HG02938 (cell line): Measurements from ENCODE around the gene AGBL5.
"Not testable (repeated sequence)": the region's sequence is repeated elsewhere in the genome, so short reads cannot be mapped to it uniquely, and the experiment has no call there.

Experiments
- ATAC-seq: cut with Tn5 transposase; IDR thresholded peaks from one replicate; pipeline ENCODE4 v1.9.1; 2021; ENCODE audit warnings: mild to moderate bottlenecking, moderate library complexity; ENCODE audit not compliant: unreplicated experiment

Gene AGBL5

GRCh38 chr2:27073782-27074181 lies 22.3 kb downstream of the AGBL5 start:
- no peak for ATAC-seq

DNA sequence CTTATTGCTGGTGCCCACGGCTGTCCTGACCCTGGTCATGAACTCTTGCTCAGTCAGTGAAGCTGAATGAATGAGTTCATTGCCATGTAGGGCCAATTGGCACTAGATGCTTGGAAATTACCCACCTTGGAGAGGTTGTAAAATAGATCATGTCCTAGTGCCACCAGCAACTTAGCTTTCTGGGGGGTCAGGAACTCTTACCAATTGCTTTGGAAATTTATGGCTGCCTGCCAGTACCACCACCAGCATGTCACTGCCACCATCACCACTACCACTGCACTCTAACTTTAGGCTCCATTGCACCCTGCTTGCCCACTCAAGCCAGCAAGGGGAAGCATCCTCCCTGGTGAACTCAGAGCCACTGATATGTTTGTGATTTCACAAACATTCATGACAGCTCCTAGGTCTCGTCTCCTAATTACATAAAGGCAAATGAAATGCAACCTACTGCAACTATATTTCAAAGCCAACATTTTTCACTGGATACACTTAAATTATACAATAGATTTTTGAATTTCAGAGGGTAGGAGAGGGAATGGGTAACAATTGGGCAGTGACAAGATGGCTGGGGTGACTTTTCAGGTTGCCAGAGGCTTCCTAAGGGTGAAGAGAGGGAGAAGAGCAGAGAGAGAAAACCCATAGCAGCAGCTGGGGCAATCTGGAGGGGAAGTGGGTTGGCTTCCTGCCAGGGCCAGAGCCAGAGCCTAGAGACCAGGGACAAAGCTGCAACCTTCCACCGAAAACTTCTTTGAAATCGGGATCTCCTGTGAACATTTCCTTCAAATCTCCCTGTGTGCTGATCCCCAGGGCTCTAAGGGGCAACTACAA lies 23.5 kb downstream of the AGBL5 start:
- ATAC-seq = no peak

DNA sequence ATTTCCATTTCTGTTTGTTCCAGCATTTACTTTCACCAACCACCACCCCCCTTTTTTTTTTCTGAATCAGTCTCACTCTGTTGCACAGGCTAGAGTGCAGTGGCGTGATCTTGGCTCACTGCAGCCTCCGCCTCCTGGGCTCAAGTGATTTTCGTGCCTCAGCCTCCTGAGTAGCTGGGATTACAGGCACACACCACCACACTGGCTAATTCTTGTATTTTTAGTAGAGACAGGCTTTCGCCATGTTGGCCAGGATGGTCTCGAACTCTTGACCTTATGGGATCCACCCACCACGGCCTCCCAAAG lies 24.1 kb downstream of the AGBL5 start:
- not testable (repeated sequence) for ATAC-seq

- ATAC-seq = no peak
These were observed 24.9 kb downstream of the AGBL5 start for GRCh38 chr2:27076323-27076722.

GRCh38 chr2:27077231-27077630 lies 25.8 kb downstream of the AGBL5 start:
- ATAC-seq = no peak

DNA sequence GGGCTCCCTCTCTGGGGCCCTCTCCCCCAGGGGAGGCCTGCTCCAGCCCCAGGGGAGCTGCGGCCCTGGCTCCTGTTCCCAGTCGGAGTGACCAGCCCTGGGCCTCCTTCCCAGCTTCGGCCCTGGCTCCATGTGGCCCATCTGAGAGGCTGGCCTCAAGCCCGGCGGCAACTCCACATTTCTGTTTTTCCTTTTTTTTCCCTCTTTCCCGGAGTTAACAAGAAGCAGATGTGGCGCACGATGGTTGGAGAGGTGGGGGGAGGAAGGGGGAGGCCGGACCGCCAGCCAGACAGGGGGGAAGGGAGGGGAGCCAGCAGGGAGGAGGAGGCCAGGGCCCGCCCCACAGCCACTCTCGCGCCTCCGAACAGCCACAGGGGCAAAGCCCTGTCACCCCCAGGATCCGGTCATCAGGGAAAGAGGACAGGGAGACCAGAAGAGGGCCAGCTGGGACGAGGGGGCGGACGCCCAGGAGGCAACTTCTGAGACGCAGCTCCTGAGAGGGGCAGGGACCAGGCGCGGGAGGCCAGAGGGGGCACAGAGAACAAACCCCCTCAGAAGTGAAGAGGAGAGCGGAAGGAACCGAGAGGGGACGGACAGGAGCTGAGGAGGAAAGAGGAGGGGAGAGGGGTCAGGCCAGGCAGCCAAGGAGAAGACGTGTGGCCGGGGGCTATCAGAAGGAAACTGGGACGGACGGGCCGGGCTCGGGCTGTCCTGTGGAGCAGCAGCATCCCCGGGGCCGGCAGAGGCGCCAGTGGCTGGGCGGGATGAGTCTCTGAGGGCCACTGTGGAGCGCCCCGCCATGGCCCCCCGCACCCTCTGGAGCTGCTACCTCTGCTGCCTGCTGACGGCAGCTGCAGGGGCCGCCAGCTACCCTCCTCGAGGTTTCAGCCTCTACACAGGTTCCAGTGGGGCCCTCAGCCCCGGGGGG lies 27.1 kb downstream of the AGBL5 start, which contains the start of gene EMILIN1:
TSS of gene EMILIN1 (plus strand) at position 349 of the 928 bp plus-strand sequence. CDS start at position 800, 451 bp downstream.
- ATAC-seq = no peak

DNA sequence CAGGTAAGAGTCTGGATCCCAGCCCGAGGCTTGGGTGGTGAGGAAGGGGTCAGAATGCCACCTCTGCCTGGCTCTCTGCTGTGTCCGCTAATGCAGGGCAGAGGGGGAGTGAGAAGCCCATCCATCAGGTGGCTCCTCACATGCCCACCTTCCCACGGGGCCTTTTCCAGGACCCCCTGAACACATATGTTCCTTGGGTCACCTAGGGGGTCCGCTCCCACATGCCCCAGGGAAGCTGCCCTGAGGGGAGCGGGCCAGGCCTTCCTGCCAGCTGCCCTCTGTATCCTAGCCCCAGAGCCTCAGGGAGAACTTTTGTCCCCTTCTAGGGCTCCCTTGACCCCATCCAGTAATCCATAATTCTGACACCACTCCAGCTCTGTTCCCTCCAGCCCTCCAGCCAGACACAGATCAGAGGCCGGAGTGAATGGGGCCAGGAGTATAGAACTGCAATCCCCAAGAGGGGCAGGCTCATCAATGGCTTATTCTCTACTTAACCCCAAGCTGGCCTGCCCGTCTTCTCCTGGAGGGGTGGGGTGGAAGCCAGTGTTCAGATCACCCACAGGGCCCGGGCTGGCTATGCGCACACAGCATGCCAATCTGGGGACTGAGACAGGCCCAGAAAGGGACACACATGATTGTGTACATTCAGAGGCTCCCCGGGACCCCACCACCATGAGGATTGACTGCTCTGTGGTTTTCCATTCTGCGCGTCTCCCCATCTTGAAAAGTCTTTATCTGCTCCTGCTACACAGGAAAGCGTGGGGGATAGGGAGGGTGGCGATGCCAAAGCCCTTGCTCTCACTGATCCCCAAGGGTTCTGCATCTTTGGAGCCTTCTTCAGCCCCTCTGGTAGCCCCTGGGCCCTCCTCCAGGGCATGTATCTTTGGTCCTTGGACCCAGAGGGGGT lies 28.0 kb downstream of the AGBL5 start:
- no peak for ATAC-seq

DNA sequence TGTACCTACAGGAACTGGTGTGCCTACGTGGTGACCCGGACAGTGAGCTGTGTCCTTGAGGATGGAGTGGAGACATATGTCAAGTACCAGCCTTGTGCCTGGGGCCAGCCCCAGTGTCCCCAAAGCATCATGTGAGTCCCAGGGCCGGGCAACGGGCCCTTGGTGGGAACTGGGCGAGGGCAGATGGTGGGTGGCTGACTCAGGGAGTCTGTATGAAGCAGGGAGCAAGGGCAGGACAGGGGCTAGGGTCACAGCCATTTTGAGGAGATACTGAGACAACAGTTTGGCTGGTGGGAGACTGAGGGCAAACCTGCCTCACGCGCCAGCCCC lies 28.6 kb downstream of the AGBL5 start:
- no peak for ATAC-seq

DNA sequence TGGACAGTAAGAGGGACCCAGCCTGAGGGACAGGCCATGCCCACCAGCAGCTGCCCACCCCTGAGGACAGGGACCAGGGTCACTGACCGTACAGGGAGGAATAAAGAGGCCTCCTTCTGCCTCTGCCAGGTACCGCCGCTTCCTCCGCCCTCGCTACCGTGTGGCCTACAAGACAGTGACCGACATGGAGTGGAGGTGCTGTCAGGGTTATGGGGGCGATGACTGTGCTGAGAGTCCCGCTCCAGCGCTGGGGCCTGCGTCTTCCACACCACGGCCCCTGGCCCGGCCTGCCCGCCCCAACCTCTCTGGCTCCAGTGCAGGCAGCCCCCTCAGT lies 29.1 kb downstream of the AGBL5 start:
- no peak for ATAC-seq

DNA sequence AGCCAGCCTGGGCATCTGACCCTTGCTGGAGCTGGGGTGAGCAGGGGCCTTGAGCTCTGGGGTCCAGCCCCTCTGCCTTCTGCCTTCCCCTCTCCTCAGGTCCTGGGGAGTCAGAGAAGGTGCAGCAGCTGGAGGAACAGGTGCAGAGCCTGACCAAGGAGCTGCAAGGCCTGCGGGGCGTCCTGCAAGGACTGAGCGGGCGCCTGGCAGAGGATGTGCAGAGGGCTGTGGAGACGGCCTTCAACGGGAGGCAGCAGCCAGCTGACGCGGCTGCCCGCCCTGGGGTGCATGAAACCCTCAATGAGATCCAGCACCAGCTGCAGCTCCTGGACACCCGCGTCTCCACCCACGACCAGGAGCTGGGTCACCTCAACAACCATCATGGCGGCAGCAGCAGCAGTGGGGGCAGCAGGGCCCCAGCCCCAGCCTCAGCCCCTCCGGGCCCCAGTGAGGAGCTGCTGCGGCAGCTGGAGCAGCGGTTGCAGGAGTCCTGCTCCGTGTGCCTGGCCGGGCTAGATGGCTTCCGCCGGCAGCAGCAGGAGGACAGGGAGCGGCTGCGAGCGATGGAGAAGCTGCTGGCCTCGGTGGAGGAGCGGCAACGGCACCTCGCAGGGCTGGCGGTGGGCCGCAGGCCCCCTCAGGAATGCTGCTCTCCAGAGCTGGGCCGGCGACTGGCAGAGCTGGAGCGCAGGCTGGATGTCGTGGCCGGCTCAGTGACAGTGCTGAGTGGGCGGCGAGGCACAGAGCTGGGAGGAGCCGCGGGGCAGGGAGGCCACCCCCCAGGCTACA lies 30.7 kb downstream of the AGBL5 start:
- no peak for ATAC-seq

DNA sequence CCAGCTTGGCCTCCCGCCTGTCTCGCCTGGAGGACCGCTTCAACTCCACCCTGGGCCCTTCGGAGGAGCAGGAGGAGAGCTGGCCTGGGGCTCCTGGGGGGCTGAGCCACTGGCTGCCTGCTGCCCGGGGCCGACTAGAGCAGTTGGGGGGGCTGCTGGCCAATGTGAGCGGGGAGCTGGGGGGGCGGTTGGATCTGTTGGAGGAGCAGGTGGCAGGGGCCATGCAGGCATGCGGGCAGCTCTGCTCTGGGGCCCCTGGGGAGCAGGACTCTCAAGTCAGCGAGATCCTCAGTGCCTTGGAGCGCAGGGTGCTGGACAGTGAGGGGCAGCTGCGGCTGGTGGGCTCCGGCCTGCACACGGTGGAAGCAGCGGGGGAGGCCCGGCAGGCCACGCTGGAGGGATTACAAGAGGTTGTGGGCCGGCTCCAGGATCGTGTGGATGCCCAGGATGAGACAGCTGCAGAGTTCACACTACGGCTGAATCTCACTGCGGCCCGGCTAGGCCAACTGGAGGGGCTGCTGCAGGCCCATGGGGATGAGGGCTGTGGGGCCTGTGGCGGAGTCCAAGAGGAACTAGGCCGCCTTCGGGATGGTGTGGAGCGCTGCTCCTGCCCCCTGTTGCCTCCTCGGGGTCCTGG lies 31.4 kb downstream of the AGBL5 start:
- ATAC-seq = no peak

DNA sequence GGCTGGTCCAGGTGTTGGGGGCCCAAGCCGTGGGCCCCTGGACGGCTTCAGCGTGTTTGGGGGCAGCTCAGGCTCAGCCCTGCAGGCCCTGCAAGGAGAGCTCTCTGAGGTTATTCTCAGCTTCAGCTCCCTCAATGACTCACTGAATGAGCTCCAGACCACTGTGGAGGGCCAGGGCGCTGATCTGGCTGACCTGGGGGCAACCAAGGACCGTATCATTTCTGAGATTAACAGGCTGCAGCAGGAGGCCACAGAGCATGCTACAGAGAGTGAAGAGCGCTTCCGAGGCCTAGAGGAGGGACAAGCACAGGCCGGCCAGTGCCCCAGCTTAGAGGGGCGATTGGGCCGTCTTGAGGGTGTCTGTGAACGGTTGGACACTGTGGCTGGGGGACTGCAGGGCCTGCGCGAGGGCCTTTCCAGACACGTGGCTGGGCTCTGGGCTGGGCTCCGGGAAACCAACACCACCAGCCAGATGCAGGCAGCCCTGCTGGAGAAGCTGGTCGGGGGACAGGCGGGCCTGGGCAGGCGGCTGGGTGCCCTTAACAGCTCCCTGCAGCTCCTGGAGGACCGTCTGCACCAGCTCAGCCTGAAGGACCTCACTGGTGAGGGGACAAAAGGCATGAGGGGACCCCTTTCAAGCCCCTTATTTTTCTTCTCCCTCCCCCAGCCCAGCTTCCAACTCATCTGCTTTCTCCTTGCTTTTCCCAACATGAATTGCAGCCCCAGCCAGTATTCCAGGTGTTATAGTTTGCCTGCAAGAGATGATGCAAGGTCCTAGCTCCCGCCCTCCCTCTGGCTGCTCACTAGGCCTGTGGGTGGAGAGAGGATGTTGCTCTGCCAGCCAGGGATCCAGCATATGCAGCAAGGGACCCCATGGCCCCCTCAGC lies 32.2 kb downstream of the AGBL5 start:
- no peak for ATAC-seq

DNA sequence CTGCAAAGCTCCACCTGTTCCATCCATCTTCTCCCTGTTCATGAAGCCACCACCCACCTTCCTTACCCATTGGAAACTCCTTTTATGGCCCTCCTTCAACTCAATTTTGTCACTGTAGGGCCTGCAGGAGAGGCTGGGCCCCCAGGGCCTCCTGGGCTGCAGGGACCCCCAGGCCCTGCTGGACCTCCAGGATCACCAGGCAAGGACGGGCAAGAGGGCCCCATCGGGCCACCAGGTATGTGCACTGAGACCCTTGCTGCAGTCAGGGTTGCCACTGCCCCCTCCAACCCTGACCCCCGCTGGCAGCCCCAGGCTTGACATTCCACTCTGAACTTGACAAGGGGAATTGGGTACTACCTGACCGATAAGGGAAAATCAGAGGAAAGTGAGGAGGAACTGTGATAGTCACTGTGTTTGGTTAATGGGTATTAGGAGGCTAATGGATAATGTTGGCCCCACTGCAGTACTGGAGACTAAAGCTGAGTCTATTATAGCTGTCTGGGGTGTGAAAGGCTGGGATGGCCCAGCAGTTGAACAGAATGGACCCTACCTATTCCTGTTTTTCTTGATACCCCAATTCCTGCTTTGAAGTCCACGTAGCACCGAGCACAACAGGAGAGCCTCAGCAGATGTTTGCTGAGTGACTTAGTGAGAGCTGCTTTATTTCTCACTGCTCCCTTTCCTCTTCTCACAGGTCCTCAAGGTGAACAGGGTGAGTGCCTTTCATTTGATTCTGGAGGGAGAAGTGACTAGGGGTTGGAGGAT lies 33.0 kb downstream of the AGBL5 start:
- no peak for ATAC-seq

GRCh38 chr2:27085062-27085672 lies 33.7 kb downstream of the AGBL5 start:
- no peak for ATAC-seq

DNA sequence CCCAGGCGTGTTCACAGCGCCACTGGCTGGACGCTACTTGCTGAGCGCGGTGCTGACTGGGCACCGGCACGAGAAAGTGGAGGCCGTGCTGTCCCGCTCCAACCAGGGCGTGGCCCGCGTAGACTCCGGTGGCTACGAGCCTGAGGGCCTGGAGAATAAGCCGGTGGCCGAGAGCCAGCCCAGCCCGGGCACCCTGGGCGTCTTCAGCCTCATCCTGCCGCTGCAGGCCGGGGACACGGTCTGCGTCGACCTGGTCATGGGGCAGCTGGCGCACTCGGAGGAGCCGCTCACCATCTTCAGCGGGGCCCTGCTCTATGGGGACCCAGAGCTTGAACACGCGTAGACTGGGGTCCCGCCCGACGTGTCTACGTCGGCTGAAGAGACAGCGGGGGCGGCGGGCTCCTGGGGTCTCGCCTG lies 34.2 kb downstream of the AGBL5 start:
- peak; percentile 11 for ATAC-seq

GRCh38 chr2:27086090-27086723 lies 34.7 kb downstream of the AGBL5 start:
- ATAC-seq = peak; percentile 73
